HepG2 (cell line): ENCODE results near the gene CES3. TPM values are rescaled to one million over a fixed set of nuclear protein-coding genes. Genes with fewer than 3 reads are reported as not detected.

Experiments used
- NBN ChIP-seq: fragments of 450-650 bp; conservative IDR thresholded peaks from 2 replicates; pipeline ENCODE4 v1.6.1; 2017
- NR3C1 ChIP-seq: sonication (generic); formaldehyde crosslinking; IDR thresholded peaks from 2 replicates; pipeline ENCODE4 v1.4.0; 2020; ENCODE audit warnings: missing genetic modification reagents
- SALL1 ChIP-seq: sonication (generic); formaldehyde crosslinking; IDR thresholded peaks from 2 replicates; pipeline ENCODE4 v1.8.0; 2022; ENCODE audit warnings: mild to moderate bottlenecking, missing genetic modification reagents
- SUZ12 ChIP-seq: fragments of 150-350 bp; IDR thresholded peaks from 2 replicates; pipeline ENCODE4 v1.6.1; 2014; ENCODE audit warnings: low read depth, low read length
- TAF15 ChIP-seq: fragments of 200-400 bp; formaldehyde crosslinking; IDR thresholded peaks from one replicate; pipeline ENCODE4 v1.6.1; 2018; ENCODE audit warnings: mild to moderate bottlenecking, low read depth, low read length; ENCODE audit not compliant: poor library complexity, severe bottlenecking
- ZMYM4 ChIP-seq: sonication (generic); formaldehyde crosslinking; IDR thresholded peaks from 2 replicates; pipeline ENCODE4 v1.8.1; 2023; ENCODE audit warnings: mild to moderate bottlenecking, missing genetic modification reagents
- ZNF30 ChIP-seq: sonication (generic); formaldehyde crosslinking; IDR thresholded peaks from 2 replicates; pipeline ENCODE4 v1.5.0; 2020; ENCODE audit warnings: mild to moderate bottlenecking, missing genetic modification reagents
- ZNF44 ChIP-seq: sonication (generic); formaldehyde crosslinking; IDR thresholded peaks from 2 replicates; pipeline ENCODE4 v1.5.1; 2020; ENCODE audit warnings: mild to moderate bottlenecking, missing genetic modification reagents
- polyA plus RNA-seq, 8 experiments: library from polyadenylated mRNA; depleted of rRNA in 3 of 8; stranded (reverse) in 7 of 8; unstranded in 1 of 8; fragments of >200 nt; fragmentation: Illumina TruSeq in 4 of 8; extraction: Trizol in 4 of 8; gene quantifications; 2 replicates each; pipeline versions ENCODE4 v1.2.1 to v1.2.3, GENCODE V29; 2011 to 2016; ENCODE audit warnings: low read depth in 4 of 8, missing spikeins in 1 of 8, mixed read lengths in 1 of 8; ENCODE audit not compliant: insufficient read depth in 1 of 8
- total RNA-seq, 5 experiments: library from RNA; depleted of rRNA; stranded (reverse); fragments of >200 nt; fragmentation: Illumina TruSeq; extraction: Trizol; gene quantifications; 2 replicates each; pipeline ENCODE4 v1.2.3, GENCODE V29; 2016; ENCODE audit warnings: low read depth in 1 of 5
- TF ChIP-seq, protein P1 (sequence below): sonication (generic); formaldehyde crosslinking; IDR thresholded peaks from 2 replicates; pipeline ENCODE4 v1.4.0; 2020; ENCODE audit warnings: mild to moderate bottlenecking, missing genetic modification reagents
- TF ChIP-seq, protein P2 (sequence below): sonication (generic); formaldehyde crosslinking; IDR thresholded peaks from 2 replicates; pipeline ENCODE4 v1.4.0; 2020; ENCODE audit warnings: missing genetic modification reagents, borderline replicate concordance
- TF ChIP-seq, protein P3 (sequence below): sonication (generic); formaldehyde crosslinking; IDR thresholded peaks from 2 replicates; pipeline ENCODE4 v1.9.0; 2021; ENCODE audit warnings: missing genetic modification reagents, mild to moderate bottlenecking, borderline replicate concordance
- TF ChIP-seq, protein P4 (sequence below): sonication (generic); formaldehyde crosslinking; IDR thresholded peaks from 2 replicates; pipeline ENCODE4 v1.9.0; 2022; ENCODE audit warnings: low read depth, missing genetic modification reagents
- TF ChIP-seq, protein P5 (sequence below): sonication (generic); formaldehyde crosslinking; IDR thresholded peaks from 2 replicates; pipeline ENCODE4 v1.8.0; 2022; ENCODE audit warnings: missing genetic modification reagents, mild to moderate bottlenecking, borderline replicate concordance
- TF ChIP-seq, protein P6 (sequence below): sonication (generic); formaldehyde crosslinking; IDR thresholded peaks from 2 replicates; pipeline ENCODE4 v1.8.0; 2022; ENCODE audit warnings: missing genetic modification reagents, mild to moderate bottlenecking, moderate library complexity, borderline replicate concordance
- TF ChIP-seq, protein P7 (sequence below): sonication (generic); formaldehyde crosslinking; conservative IDR thresholded peaks from 2 replicates; pipeline ENCODE4 v1.8.0; 2022; ENCODE audit warnings: mild to moderate bottlenecking, moderate library complexity, missing genetic modification reagents

The CES3 gene
- total and polyA plus RNA-seq, 2 of the 13 experiments (the other 11 are each of a cell fraction or from before 2014, with no cell fraction given), result 6.6 to 17.4 TPM

DNA sequence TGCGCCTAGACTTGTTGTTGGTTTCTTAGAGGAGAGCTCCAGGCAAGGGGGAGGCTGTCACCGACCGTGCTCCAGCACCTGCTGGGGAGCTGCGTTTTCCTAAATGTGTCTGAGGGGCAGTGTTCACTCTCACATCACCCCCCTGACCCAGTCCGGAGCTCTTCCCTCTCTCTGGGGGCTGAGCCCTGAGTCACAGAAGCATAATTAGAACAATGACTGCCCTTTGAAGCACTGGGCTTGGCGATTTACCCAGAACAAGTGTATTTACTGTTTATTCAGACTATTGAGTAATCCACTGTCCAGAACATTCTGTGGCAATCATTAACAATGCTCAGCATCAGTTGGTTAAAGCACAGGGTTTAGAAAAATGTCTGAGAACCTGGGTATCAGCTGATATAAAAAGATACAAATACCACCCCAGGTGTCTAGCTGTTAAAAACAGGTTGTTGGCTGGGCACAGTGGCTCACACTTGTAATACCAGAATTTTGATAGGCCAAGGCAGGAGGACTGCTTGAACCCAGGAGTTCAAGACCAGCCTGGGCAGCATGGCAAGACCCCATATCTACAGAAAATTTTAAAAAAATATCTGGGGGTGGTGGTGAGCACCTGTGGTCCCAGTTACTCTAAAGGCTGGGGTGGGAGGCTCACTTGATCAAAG is 35.4 kb downstream of the CES3 start (continued):
- TF ChIP-seq, protein P1, sequence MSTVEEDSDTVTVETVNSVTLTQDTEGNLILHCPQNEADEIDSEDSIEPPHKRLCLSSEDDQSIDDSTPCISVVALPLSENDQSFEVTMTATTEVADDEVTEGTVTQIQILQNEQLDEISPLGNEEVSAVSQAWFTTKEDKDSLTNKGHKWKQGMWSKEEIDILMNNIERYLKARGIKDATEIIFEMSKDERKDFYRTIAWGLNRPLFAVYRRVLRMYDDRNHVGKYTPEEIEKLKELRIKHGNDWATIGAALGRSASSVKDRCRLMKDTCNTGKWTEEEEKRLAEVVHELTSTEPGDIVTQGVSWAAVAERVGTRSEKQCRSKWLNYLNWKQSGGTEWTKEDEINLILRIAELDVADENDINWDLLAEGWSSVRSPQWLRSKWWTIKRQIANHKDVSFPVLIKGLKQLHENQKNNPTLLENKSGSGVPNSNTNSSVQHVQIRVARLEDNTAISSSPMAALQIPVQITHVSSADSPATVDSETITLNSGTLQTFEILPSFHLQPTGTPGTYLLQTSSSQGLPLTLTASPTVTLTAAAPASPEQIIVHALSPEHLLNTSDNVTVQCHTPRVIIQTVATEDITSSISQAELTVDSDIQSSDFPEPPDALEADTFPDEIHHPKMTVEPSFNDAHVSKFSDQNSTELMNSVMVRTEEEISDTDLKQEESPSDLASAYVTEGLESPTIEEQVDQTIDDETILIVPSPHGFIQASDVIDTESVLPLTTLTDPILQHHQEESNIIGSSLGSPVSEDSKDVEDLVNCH (CRISPR knock-in tag), result no peak
- TF ChIP-seq TAF15 (no peak), ZNF30 (CRISPR knock-in tag) (no peak), SALL1 (CRISPR knock-in tag) (peak; percentile 66), ZNF44 (CRISPR knock-in tag) (no peak), NR3C1 (CRISPR knock-in tag) (no peak), SUZ12 (no peak), NBN (no peak), ZMYM4 (CRISPR knock-in tag) (0 out of 2 replicates have a peak, but pooled peaks have one; percentile 15)
- TF ChIP-seq, protein P2, sequence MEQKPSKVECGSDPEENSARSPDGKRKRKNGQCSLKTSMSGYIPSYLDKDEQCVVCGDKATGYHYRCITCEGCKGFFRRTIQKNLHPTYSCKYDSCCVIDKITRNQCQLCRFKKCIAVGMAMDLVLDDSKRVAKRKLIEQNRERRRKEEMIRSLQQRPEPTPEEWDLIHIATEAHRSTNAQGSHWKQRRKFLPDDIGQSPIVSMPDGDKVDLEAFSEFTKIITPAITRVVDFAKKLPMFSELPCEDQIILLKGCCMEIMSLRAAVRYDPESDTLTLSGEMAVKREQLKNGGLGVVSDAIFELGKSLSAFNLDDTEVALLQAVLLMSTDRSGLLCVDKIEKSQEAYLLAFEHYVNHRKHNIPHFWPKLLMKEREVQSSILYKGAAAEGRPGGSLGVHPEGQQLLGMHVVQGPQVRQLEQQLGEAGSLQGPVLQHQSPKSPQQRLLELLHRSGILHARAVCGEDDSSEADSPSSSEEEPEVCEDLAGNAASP (CRISPR knock-in tag), result peak; percentile 49; the same call in 1 of the 2 replicates
- TF ChIP-seq, protein P3, sequence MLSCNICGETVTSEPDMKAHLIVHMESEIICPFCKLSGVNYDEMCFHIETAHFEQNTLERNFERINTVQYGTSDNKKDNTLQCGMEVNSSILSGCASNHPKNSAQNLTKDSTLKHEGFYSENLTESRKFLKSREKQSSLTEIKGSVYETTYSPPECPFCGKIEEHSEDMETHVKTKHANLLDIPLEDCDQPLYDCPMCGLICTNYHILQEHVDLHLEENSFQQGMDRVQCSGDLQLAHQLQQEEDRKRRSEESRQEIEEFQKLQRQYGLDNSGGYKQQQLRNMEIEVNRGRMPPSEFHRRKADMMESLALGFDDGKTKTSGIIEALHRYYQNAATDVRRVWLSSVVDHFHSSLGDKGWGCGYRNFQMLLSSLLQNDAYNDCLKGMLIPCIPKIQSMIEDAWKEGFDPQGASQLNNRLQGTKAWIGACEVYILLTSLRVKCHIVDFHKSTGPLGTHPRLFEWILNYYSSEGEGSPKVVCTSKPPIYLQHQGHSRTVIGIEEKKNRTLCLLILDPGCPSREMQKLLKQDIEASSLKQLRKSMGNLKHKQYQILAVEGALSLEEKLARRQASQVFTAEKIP (CRISPR knock-in tag), result no peak
- TF ChIP-seq, protein P4, sequence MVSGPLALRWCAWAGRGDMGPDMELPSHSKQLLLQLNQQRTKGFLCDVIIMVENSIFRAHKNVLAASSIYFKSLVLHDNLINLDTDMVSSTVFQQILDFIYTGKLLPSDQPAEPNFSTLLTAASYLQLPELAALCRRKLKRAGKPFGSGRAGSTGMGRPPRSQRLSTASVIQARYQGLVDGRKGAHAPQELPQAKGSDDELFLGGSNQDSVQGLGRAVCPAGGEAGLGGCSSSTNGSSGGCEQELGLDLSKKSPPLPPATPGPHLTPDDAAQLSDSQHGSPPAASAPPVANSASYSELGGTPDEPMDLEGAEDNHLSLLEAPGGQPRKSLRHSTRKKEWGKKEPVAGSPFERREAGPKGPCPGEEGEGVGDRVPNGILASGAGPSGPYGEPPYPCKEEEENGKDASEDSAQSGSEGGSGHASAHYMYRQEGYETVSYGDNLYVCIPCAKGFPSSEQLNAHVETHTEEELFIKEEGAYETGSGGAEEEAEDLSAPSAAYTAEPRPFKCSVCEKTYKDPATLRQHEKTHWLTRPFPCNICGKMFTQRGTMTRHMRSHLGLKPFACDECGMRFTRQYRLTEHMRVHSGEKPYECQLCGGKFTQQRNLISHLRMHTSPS, result no peak
- TF ChIP-seq, protein P5, sequence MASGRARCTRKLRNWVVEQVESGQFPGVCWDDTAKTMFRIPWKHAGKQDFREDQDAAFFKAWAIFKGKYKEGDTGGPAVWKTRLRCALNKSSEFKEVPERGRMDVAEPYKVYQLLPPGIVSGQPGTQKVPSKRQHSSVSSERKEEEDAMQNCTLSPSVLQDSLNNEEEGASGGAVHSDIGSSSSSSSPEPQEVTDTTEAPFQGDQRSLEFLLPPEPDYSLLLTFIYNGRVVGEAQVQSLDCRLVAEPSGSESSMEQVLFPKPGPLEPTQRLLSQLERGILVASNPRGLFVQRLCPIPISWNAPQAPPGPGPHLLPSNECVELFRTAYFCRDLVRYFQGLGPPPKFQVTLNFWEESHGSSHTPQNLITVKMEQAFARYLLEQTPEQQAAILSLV (CRISPR knock-in tag), result no peak
- TF ChIP-seq, protein P6, sequence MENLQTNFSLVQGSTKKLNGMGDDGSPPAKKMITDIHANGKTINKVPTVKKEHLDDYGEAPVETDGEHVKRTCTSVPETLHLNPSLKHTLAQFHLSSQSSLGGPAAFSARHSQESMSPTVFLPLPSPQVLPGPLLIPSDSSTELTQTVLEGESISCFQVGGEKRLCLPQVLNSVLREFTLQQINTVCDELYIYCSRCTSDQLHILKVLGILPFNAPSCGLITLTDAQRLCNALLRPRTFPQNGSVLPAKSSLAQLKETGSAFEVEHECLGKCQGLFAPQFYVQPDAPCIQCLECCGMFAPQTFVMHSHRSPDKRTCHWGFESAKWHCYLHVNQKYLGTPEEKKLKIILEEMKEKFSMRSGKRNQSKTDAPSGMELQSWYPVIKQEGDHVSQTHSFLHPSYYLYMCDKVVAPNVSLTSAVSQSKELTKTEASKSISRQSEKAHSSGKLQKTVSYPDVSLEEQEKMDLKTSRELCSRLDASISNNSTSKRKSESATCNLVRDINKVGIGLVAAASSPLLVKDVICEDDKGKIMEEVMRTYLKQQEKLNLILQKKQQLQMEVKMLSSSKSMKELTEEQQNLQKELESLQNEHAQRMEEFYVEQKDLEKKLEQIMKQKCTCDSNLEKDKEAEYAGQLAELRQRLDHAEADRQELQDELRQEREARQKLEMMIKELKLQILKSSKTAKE (CRISPR knock-in tag), result 0 out of 2 replicates have a peak, but pooled peaks have one; percentile 8
- TF ChIP-seq, protein P7, sequence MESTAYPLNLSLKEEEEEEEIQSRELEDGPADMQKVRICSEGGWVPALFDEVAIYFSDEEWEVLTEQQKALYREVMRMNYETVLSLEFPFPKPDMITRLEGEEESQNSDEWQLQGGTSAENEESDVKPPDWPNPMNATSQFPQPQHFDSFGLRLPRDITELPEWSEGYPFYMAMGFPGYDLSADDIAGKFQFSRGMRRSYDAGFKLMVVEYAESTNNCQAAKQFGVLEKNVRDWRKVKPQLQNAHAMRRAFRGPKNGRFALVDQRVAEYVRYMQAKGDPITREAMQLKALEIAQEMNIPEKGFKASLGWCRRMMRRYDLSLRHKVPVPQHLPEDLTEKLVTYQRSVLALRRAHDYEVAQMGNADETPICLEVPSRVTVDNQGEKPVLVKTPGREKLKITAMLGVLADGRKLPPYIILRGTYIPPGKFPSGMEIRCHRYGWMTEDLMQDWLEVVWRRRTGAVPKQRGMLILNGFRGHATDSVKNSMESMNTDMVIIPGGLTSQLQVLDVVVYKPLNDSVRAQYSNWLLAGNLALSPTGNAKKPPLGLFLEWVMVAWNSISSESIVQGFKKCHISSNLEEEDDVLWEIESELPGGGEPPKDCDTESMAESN (CRISPR knock-in tag), result no peak
